Activated CD8-positive, alpha-beta T cell treated with anti-CD3 and anti-CD28 coated beads for 36 hours (primary cell): ENCODE results near the gene PAQR8. TPM values are rescaled to one million over a fixed set of nuclear protein-coding genes. Genes with fewer than 3 reads are reported as not detected.
A peak's percentile ranks its signal among the peaks of the same experiment; 100 is the strongest.

Source experiments
- ATAC-seq: fragments of 200-7000 bp; cut with Tn5 transposase; one replicate; pipeline ENCODE4 v1.10.0; 2021; ENCODE audit warnings: mild to moderate bottlenecking, moderate library complexity
- CTCF ChIA-PET: fragments of 350-600 bp; sonication (Branson Sonifier 250); formaldehyde crosslinking; loops from one replicate; lab custom pipeline; 2021; ENCODE audit warnings: antibody characterized with exemption; lab: Charles Lee
- POLR2A ChIA-PET: fragments of 350-600 bp; sonication (Branson Sonifier 250); formaldehyde crosslinking; loops from one replicate; lab custom pipeline; 2021; ENCODE audit warnings: antibody characterized with exemption; lab: Charles Lee
- DNase-seq: peaks from one replicate; pipeline ENCODE4 v3.0.0-alpha.2; 2020
- H3K27ac Mint-ChIP-seq: one replicate; pipeline ENCODE4 v1.8.0; 2021; ENCODE audit warnings: mild to moderate bottlenecking, mixed read lengths
- H3K27me3 Mint-ChIP-seq: one replicate; pipeline ENCODE4 v1.8.0; 2021; ENCODE audit warnings: mixed read lengths
- H3K36me3 Mint-ChIP-seq: one replicate; pipeline ENCODE4 v1.8.0; 2021; ENCODE audit warnings: low read depth, mixed read lengths
- H3K4me1 Mint-ChIP-seq: one replicate; pipeline ENCODE4 v1.8.0; 2021; ENCODE audit warnings: low read depth, mixed read lengths
- H3K4me3 Mint-ChIP-seq: one replicate; pipeline ENCODE4 v1.8.0; 2021; ENCODE audit warnings: mild to moderate bottlenecking, moderate library complexity, mixed read lengths
- H3K9me3 Mint-ChIP-seq: one replicate; pipeline ENCODE4 v1.8.0; 2021; ENCODE audit warnings: mixed read lengths
- CTCF ChIP-seq: fragments of 200-600 bp; IDR thresholded peaks from one replicate; pipeline ENCODE4 v1.8.0; 2022; ENCODE audit warnings: antibody characterized with exemption, mild to moderate bottlenecking
- intact Hi-C: fragments of 100-400 bp; cut with micrococcal nuclease; formaldehyde crosslinking; loops from one replicate; pipeline ENCODE4 v1.10.0; 2022
- total RNA-seq, 2 experiments: library from RNA; stranded (reverse); gene quantifications; one replicate each; pipeline ENCODE4 v1.2.3, GENCODE V29; 2021

PAQR8 gene
- total RNA-seq, 2 experiments from 2014 or later: 12.9 to 13.7 TPM

GRCh38 chr6:52335576-52335975, 26.4 kb upstream of the PAQR8 start:
- no peaks in the 10 kb centered on the region for H3K9me3 Mint-ChIP-seq
- no peak for TF ChIP-seq CTCF
- H3K4me3 Mint-ChIP-seq: no peak overlapping the region
- ATAC-seq (no peak), DNase-seq (no peak)
- H3K27me3 Mint-ChIP-seq: no peaks in the 10 kb centered on the region
- no peaks in the 10 kb centered on the region for H3K36me3 Mint-ChIP-seq
- H3K27ac Mint-ChIP-seq: peak overlapping the region; percentile 13
- ChIA-PET CTCF (interaction anchor here (3.1 kb wide), 1 partner anchor 50 kb away, joined by 10 read pairs; the partner anchor contains the start of gene MCM3), POLR2A (no interaction called here)
- H3K4me1 Mint-ChIP-seq: peaks cover 63% of the 10 kb centered on the region
- intact Hi-C loops: no loop called here

GRCh38 chr6:52336919-52337561, 24.9 kb upstream of the PAQR8 start:
- ChIA-PET CTCF (interaction anchor here (0.9 to 3.1 kb wide), 7 partner anchors 12 to 78 kb away, joined by 3 to 10 read pairs (median 3); partner anchors contain the start of gene MCM3), POLR2A (interaction anchor here (0.9 to 1.5 kb wide), 2 partner anchors 42 to 54 kb away, joined by 3 to 4 read pairs; no protein-coding TSS in a partner anchor)
- no peaks in the 10 kb centered on the region for H3K36me3 Mint-ChIP-seq
- peaks cover 68% of the 10 kb centered on the region for H3K4me1 Mint-ChIP-seq
- H3K4me3 Mint-ChIP-seq: no peak overlapping the region
- DNase-seq (no peak), ATAC-seq (peak; percentile 28)
- peak overlapping the region; percentile 84 for H3K27ac Mint-ChIP-seq
- intact Hi-C loops: no loop called here
- no peaks in the 10 kb centered on the region for H3K27me3 Mint-ChIP-seq
- H3K9me3 Mint-ChIP-seq: no peaks in the 10 kb centered on the region
- TF ChIP-seq CTCF: no peak

- intact Hi-C loops: no loop called here
- Mint-ChIP-seq H3K4me3 (no peak overlapping the region), H3K4me1 (peaks cover 67% of the 10 kb centered on the region), H3K36me3 (no peaks in the 10 kb centered on the region), H3K27ac (peak overlapping the region; percentile 84), H3K27me3 (no peaks in the 10 kb centered on the region), H3K9me3 (no peaks in the 10 kb centered on the region)
- CTCF ChIA-PET: interaction anchor here (0.9 to 3.1 kb wide), 6 partner anchors 13 to 60 kb away, joined by 3 to 10 read pairs (median 3); partner anchors contain the start of gene MCM3
- POLR2A ChIA-PET: interaction anchor here (0.9 to 1.5 kb wide), 2 partner anchors 43 to 53 kb away, joined by 3 to 4 read pairs; no protein-coding TSS in a partner anchor
- DNase-seq (peak; percentile 40), ATAC-seq (peak; percentile 73)
- no peak for TF ChIP-seq CTCF
These were observed 24.2 kb upstream of the PAQR8 start for GRCh38 chr6:52337633-52338290.

- intact Hi-C loops: no loop called here
- CTCF ChIA-PET: interaction anchor here (1.1 to 1.7 kb wide), 3 partner anchors 13 to 55 kb away, joined by 4 to 6 read pairs (median 5); no protein-coding TSS in a partner anchor
- DNase-seq: no peak
- Mint-ChIP-seq H3K27me3 (no peaks in the 10 kb centered on the region), H3K4me3 (no peak overlapping the region), H3K27ac (no peak overlapping the region), H3K36me3 (no peaks in the 10 kb centered on the region), H3K4me1 (peaks cover 46% of the 10 kb centered on the region), H3K9me3 (no peaks in the 10 kb centered on the region)
- no peak for TF ChIP-seq CTCF
- ATAC-seq: no peak
- POLR2A ChIA-PET: interaction anchor here (0.6 kb wide), 1 partner anchor 15 kb away, joined by 4 read pairs; no protein-coding TSS in a partner anchor
These were observed 21.4 kb upstream of the PAQR8 start for GRCh38 chr6:52340603-52340880.
